K562 (cell line): ENCODE measurements around the gene SAP130. TPM values are rescaled to one million over a fixed set of nuclear protein-coding genes. Genes with fewer than 3 reads are reported as not detected.

ENCODE experiments used
- polyA plus RNA-seq, 8 experiments: library from polyadenylated mRNA; depleted of rRNA in 4 of 8; stranded (reverse) in 5 of 8; unstranded in 3 of 8; fragments of >200 nt; fragmentation: Nextera tagmentation in 2 of 8; fragmentation: Illumina TruSeq in 1 of 8; extraction: Ambion mirVana in 2 of 8; extraction: Trizol in 1 of 8; gene quantifications; 2 replicates each; pipeline versions ENCODE4 v1.2.1 to v1.2.3, GENCODE V29; 2011 to 2014; ENCODE audit warnings: inconsistent platforms in 1 of 8, missing spikeins in 1 of 8
- total RNA-seq, 7 experiments: library from RNA; depleted of rRNA in 6 of 7; stranded (reverse); fragments of >200 nt in 6 of 7; fragmentation: Illumina TruSeq in 2 of 7; extraction: Trizol in 2 of 7; gene quantifications; 2 replicates each; pipeline versions ENCODE4 v1.2.1 to v1.2.3, GENCODE V29; 2011 to 2021; ENCODE audit warnings: low replicate concordance in 1 of 7
- TF ChIP-seq, protein P1 (sequence below): fragments of 450-650 bp; IDR thresholded peaks from 2 replicates; pipeline ENCODE4 v1.6.1; 2018; ENCODE audit not compliant: partially characterized antibody
- TF ChIP-seq, protein P2 (sequence below), 2 experiments: fragments of 450-650 bp; formaldehyde crosslinking in 1 of 2; IDR thresholded peaks; 2 replicates each; pipeline versions ENCODE4 v1.4.0 to v1.6.1; 2014 to 2020; ENCODE audit warnings: mild to moderate bottlenecking in 2 of 2, borderline replicate concordance in 1 of 2, low read depth in 1 of 2

SAP130 gene
- total and polyA plus RNA-seq, 9 of the 15 experiments (the other 6 are each of a cell fraction or from before 2014, with no cell fraction given), result 4.5 to 33.4 (median 7.4) TPM

DNA sequence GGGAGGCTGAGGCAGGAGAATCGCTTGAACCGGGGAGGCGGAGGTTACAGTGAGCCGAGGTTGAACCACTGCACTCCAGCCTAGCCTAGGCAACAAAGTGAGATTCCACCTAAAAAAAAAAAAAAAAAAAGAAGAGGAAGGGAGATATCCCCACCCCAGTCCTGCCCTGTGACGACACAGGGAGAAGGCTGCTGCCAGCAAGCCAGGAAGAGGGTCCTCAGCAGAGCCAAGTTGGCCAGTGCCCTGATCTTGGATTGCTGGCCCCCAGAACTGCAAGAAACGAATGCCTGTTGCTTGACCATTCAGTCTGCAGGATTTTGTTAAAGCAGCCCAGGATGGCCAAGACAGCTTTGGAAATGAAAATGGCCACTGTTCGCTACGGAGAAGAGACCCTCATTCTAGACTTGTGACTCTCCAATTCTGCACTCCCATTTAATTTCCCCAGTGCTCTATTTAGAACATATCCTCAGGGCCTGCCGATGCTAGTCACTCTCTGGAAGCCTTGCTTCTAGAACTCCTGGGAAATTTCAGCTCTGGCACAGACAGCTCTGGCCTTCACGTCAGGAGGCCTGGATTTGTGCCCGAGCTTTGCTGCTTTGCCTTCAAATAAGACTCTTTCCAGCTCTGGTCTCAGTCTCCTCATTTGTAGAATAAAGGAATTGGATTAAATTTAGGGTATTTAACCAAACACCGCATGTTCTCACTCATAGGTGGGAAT, 126.4 kb downstream of the SAP130 start (continued):
- TF ChIP-seq, protein P1, sequence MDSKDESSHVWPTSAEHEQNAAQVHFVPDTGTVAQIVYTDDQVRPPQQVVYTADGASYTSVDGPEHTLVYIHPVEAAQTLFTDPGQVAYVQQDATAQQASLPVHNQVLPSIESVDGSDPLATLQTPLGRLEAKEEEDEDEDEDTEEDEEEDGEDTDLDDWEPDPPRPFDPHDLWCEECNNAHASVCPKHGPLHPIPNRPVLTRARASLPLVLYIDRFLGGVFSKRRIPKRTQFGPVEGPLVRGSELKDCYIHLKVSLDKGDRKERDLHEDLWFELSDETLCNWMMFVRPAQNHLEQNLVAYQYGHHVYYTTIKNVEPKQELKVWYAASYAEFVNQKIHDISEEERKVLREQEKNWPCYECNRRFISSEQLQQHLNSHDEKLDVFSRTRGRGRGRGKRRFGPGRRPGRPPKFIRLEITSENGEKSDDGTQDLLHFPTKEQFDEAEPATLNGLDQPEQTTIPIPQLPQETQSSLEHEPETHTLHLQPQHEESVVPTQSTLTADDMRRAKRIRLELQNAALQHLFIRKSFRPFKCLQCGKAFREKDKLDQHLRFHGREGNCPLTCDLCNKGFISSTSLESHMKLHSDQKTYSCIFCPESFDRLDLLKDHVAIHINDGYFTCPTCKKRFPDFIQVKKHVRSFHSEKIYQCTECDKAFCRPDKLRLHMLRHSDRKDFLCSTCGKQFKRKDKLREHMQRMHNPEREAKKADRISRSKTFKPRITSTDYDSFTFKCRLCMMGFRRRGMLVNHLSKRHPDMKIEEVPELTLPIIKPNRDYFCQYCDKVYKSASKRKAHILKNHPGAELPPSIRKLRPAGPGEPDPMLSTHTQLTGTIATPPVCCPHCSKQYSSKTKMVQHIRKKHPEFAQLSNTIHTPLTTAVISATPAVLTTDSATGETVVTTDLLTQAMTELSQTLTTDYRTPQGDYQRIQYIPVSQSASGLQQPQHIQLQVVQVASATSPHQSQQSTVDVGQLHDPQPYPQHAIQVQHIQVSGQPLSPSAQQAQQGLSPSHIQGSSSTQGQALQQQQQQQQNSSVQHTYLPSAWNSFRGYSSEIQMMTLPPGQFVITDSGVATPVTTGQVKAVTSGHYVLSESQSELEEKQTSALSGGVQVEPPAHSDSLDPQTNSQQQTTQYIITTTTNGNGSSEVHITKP, result no peak
- TF ChIP-seq, protein P2, sequence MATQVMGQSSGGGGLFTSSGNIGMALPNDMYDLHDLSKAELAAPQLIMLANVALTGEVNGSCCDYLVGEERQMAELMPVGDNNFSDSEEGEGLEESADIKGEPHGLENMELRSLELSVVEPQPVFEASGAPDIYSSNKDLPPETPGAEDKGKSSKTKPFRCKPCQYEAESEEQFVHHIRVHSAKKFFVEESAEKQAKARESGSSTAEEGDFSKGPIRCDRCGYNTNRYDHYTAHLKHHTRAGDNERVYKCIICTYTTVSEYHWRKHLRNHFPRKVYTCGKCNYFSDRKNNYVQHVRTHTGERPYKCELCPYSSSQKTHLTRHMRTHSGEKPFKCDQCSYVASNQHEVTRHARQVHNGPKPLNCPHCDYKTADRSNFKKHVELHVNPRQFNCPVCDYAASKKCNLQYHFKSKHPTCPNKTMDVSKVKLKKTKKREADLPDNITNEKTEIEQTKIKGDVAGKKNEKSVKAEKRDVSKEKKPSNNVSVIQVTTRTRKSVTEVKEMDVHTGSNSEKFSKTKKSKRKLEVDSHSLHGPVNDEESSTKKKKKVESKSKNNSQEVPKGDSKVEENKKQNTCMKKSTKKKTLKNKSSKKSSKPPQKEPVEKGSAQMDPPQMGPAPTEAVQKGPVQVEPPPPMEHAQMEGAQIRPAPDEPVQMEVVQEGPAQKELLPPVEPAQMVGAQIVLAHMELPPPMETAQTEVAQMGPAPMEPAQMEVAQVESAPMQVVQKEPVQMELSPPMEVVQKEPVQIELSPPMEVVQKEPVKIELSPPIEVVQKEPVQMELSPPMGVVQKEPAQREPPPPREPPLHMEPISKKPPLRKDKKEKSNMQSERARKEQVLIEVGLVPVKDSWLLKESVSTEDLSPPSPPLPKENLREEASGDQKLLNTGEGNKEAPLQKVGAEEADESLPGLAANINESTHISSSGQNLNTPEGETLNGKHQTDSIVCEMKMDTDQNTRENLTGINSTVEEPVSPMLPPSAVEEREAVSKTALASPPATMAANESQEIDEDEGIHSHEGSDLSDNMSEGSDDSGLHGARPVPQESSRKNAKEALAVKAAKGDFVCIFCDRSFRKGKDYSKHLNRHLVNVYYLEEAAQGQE (IDR thresholded peaks at IDR 0.05; ENCODE audit: borderline replicate concordance), result no peak
- TF ChIP-seq, protein P2 (CRISPR knock-in tag; IDR thresholded peaks at IDR 0.05; ENCODE audit: low read depth), result no peak
